DOHH2 (cell line): ENCODE data around the gene SLC35F2.
"Not testable (repeated sequence)": the region's sequence is repeated elsewhere in the genome, so short reads cannot be mapped to it uniquely, and the experiment has no call there.

Source experiments
- H3F3A ChIP-seq: fragments of 200-600 bp; sonication (generic), shearing (Covaris generic); 2 replicates; pipeline ENCODE4 v1.6.0; 2016; ENCODE audit warnings: antibody characterized with exemption, mild to moderate bottlenecking; ENCODE audit not compliant: control insufficient read depth, insufficient read depth
- H3K27ac ChIP-seq: fragments of 200-600 bp; sonication (generic); 2 replicates; pipeline ENCODE4 v1.5.1; 2014; ENCODE audit warnings: low read depth, mild to moderate bottlenecking, low read length, moderate library complexity
- H3K27me3 ChIP-seq: fragments of 200-600 bp; sonication (generic); 2 replicates; pipeline ENCODE4 v1.6.1; 2014; ENCODE audit warnings: mild to moderate bottlenecking, low read length, mixed read lengths; ENCODE audit not compliant: control insufficient read depth
- H3K36me3 ChIP-seq: fragments of 200-600 bp; sonication (generic); 2 replicates; pipeline ENCODE4 v1.6.1; 2014; ENCODE audit warnings: mild to moderate bottlenecking, low read length, moderate library complexity, mixed read lengths; ENCODE audit not compliant: control insufficient read depth
- H3K4me1 ChIP-seq: fragments of 200-600 bp; sonication (generic); 2 replicates; pipeline ENCODE4 v1.6.1; 2014; ENCODE audit warnings: mild to moderate bottlenecking, low read length, mixed read lengths; ENCODE audit not compliant: control insufficient read depth
- H3K4me2 ChIP-seq: fragments of 200-600 bp; sonication (generic); 2 replicates; pipeline ENCODE4 v1.6.0; 2014; ENCODE audit warnings: mild to moderate bottlenecking, low read length, moderate library complexity
- H3K4me3 ChIP-seq: fragments of 200-600 bp; sonication (generic); 2 replicates; pipeline ENCODE4 v1.5.1; 2014; ENCODE audit warnings: mild to moderate bottlenecking, low read length, mixed read lengths
- H3K79me2 ChIP-seq: fragments of 200-600 bp; sonication (generic); 2 replicates; pipeline ENCODE4 v1.6.1; 2014; ENCODE audit warnings: mild to moderate bottlenecking, low read length, mixed read lengths; ENCODE audit not compliant: control insufficient read depth
- H3K9me2 ChIP-seq: fragments of 200-600 bp; sonication (generic); replicated peaks from 2 replicates; pipeline ENCODE4 v1.6.1; 2014; ENCODE audit warnings: mild to moderate bottlenecking, low read length, mixed read lengths; ENCODE audit not compliant: control insufficient read depth
- H3K9me3 ChIP-seq: fragments of 200-600 bp; sonication (generic); 2 replicates; pipeline ENCODE4 v1.6.1; 2014; ENCODE audit warnings: antibody characterized with exemption, low read length, mixed read lengths; ENCODE audit not compliant: control insufficient read depth, insufficient read depth
- H4K20me1 ChIP-seq: fragments of 200-600 bp; sonication (generic); 2 replicates; pipeline ENCODE4 v1.6.0; 2014; ENCODE audit warnings: low read depth, mild to moderate bottlenecking, antibody characterized with exemption, low read length, moderate library complexity; ENCODE audit not compliant: control insufficient read depth, insufficient read depth
- CTCF ChIP-seq: fragments of 200-600 bp; sonication (generic); IDR thresholded peaks from one replicate; pipeline ENCODE4 v1.5.1; 2014; ENCODE audit warnings: antibody characterized with exemption, mild to moderate bottlenecking, low read depth, low read length; ENCODE audit not compliant: poor library complexity, severe bottlenecking
- EZH2phosphoT487 ChIP-seq: fragments of 200-600 bp; sonication (generic); IDR thresholded peaks from 2 replicates; pipeline ENCODE4 v1.6.1; 2017; ENCODE audit warnings: borderline replicate concordance, mild to moderate bottlenecking, antibody characterized with exemption, low read length, moderate library complexity, mixed read lengths

SLC35F2 gene

GRCh38 chr11:107834995-107835394 lies 23.6 kb downstream of the SLC35F2 start:
- H3F3A ChIP-seq, result no peaks in the 10 kb centered on the region
- H3K9me3 ChIP-seq, result no peaks in the 10 kb centered on the region
- H3K4me3 ChIP-seq, result no peak overlapping the region
- H3K27me3 ChIP-seq, result no peaks in the 10 kb centered on the region
- H3K79me2 ChIP-seq, result peaks cover 92% of the 10 kb centered on the region
- no peaks in the 10 kb centered on the region for H3K36me3 ChIP-seq
- H3K4me1 ChIP-seq, result no peaks in the 10 kb centered on the region
- no peaks in the 10 kb centered on the region for H3K9me2 ChIP-seq
- H4K20me1 ChIP-seq, result peaks cover 8% of the 10 kb centered on the region; the same call in 1 of the 2 replicates
- no peak for TF ChIP-seq EZH2phosphoT487
- TF ChIP-seq CTCF, result no peak
- H3K4me2 ChIP-seq, result no peak overlapping the region
- no peak overlapping the region for H3K27ac ChIP-seq

- not testable (repeated sequence) for H3K36me3 ChIP-seq
These were observed 24.7 kb downstream of the SLC35F2 start for GRCh38 chr11:107833926-107834325.

GRCh38 chr11:107830915-107831540 lies 27.6 kb downstream of the SLC35F2 start:
- Histone ChIP-seq H4K20me1 (peaks cover 7% of the 10 kb centered on the region; the same call in 1 of the 2 replicates), H3K79me2 (peaks cover 85% of the 10 kb centered on the region), H3K4me1 (peaks cover 6% of the 10 kb centered on the region), H3K9me3 (no peaks in the 10 kb centered on the region), H3K27ac (no peak overlapping the region), H3K9me2 (no peaks in the 10 kb centered on the region), H3K27me3 (no peaks in the 10 kb centered on the region), H3K4me2 (no peak overlapping the region), H3K4me3 (no peak overlapping the region), H3K36me3 (no peaks in the 10 kb centered on the region), H3F3A (no peaks in the 10 kb centered on the region)
- TF ChIP-seq EZH2phosphoT487 (no peak), CTCF (no peak)

More at GRCh38 chr11:107833926-107834325, 24.7 kb downstream of the SLC35F2 start:
- H3K4me3 ChIP-seq, H3K27me3 ChIP-seq, H3F3A ChIP-seq, H3K4me1 ChIP-seq, H3K27ac ChIP-seq, H3K4me2 ChIP-seq, H3K9me2 ChIP-seq, H3K9me3 ChIP-seq, H4K20me1 ChIP-seq: not testable (repeated sequence)
- H3K79me2 ChIP-seq, result peaks cover 91% of the 10 kb centered on the region

- Histone ChIP-seq H3K4me2 (no peak overlapping the region), H3K9me2 (no peaks in the 10 kb centered on the region), H3K79me2 (peaks cover 82% of the 10 kb centered on the region), H4K20me1 (0 out of 2 replicates have a peak, but pooled peaks cover 9% of the 10 kb centered on the region), H3K27me3 (no peaks in the 10 kb centered on the region), H3K4me3 (no peak overlapping the region), H3K4me1 (peaks cover 26% of the 10 kb centered on the region), H3K27ac (no peak overlapping the region), H3F3A (peaks cover 13% of the 10 kb centered on the region), H3K36me3 (no peaks in the 10 kb centered on the region), H3K9me3 (no peaks in the 10 kb centered on the region)
- no peak for TF ChIP-seq CTCF
- no peak for TF ChIP-seq EZH2phosphoT487
These were observed 31.5 kb downstream of the SLC35F2 start for GRCh38 chr11:107827041-107827440.
